G401 (cell line): ENCODE measurements around the gene CD1C. TPM values are rescaled to one million over a fixed set of nuclear protein-coding genes. Genes with fewer than 3 reads are reported as not detected.
"Not testable (repeated sequence)": the region's sequence is repeated elsewhere in the genome, so short reads cannot be mapped to it uniquely, and the experiment has no call there.

Experiments used
- DNase-seq: peaks from one replicate; pipeline ENCODE4 v3.0.0-alpha.2; 2015; ENCODE audit warnings: low spot score
- in situ Hi-C: cut with HindIII; loops from 2 replicates; pipeline ENCODE4 v1.10.0; 2016; ENCODE audit warnings: low sequenced_read_pairs, mixed read lengths
- total RNA-seq: library from RNA; depleted of rRNA; stranded (reverse); fragments of >200 nt; shearing (Covaris generic); gene quantifications from 2 replicates; pipeline ENCODE4 v1.2.3, GENCODE V29; 2014; rRNA removed

The CD1C gene
- not detected in 2 replicates for total RNA-seq

GRCh38 chr1:158289811-158290210 is at the start of gene CD1C:
Gene CD1C, plus strand, starts transcription at chr1:158289923. Its CDS starts 142 bp downstream, at chr1:158290065.
- no peak for DNase-seq
- in situ Hi-C loops = no loop called here

- no peak for DNase-seq
Measured at GRCh38 chr1:158246650-158247049, 43.1 kb upstream of the CD1C start.

DNA sequence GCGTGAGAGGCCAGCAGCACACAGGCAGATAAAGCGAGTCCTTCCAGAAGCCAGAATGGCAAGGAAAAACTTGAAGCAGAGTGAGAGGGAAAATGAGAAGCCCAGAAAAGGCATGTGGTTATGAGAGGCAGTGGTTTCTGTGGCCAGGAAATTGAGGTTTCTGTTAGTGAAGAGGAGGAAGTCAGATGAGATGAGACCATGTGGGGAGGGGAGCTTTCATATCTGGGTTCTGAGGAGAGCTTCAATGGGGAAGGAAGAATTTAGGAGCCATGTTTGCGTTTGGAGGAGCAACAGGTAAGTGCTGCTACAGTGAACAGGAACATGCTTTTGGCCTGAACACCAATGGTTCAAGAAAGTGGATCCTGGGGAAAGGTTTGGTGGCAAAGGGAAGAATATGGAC is 41.6 kb upstream of the CD1C start:
- no peak for DNase-seq
- in situ Hi-C loops = no loop called here

More at GRCh38 chr1:158246650-158247049, 43.1 kb upstream of the CD1C start:
- in situ Hi-C loops = no loop called here

DNA sequence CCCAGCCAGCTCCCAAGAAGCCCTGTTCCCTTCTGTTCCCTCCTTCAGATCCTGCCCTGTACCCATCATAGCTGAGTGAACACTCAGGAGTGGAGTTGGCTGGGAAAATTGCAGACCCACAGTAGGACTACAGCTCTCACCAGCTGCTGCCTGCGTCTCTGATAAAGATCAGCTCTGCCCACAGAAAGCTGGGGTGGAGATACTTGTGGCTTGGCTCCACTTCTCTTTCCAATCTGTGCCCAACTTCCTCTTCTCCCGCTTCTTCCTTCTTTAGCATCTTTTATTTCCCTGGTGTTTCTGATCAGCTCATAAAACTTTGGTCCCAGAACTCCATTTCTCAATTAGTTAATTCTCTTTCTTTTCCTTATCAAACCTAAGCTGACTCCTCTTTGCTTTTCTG is 41.0 kb upstream of the CD1C start:
- in situ Hi-C loops = no loop called here
- DNase-seq = no peak

DNA sequence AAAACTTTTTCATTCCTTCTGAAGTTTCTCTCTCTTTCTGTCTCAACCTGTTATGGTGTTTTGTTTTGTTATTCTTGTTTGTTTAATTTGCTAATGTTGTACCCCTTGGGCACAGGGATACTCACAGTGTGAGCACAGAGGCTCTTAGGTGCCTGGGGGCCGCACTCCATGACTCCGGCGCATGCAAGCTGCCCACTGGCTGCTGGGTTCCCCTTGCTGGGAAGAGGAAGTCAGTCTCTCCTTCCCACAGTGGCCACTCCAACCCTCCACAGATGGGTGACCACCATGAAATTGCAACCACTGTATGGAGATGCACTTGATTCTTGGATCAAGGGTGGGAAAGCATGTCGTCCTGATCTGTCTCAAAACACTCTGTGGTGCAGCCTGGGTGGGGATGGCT is 40.1 kb upstream of the CD1C start:
- in situ Hi-C loops = no loop called here
- no peak for DNase-seq

DNA sequence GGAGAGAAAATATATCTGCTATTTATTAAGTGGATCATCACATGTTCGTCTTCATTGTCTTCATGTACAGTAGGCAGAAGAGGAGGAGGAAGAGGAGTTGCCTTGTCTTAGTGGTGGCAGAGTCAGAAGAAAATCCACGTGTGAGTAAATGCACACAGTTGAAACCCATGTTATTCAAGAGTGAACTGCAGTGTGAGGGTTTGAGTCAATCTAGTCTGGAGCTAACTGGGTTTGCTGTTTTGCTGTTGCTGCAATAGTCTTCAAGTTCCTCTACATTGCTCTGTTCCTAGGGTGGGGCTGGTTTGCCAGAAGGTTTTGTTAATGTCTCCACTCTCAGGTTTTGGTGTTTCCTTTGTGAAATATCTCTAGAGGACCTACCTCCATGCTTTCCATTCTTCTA is 38.6 kb upstream of the CD1C start:
- in situ Hi-C loops = no loop called here
- DNase-seq = no peak

DNA sequence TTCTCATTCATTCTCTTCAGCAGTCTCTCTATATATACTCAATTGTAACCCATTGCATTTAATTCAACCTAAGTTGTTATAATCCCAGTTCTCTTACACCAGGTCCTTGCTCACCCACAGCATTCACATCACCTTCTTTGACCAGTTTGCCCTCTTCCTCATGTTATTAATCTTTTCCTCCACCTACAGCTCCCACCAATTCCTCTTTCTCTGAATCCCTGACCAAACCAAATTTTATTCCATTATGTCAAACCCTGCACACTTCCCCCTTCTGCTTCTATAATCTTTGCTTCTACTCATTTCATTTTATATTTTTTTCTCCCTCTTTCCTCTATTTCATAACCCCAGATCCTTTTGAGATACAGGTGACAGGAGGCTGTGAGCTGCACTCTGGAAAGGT is 34.1 kb upstream of the CD1C start:
- in situ Hi-C loops = no loop called here
- DNase-seq = no peak

DNA sequence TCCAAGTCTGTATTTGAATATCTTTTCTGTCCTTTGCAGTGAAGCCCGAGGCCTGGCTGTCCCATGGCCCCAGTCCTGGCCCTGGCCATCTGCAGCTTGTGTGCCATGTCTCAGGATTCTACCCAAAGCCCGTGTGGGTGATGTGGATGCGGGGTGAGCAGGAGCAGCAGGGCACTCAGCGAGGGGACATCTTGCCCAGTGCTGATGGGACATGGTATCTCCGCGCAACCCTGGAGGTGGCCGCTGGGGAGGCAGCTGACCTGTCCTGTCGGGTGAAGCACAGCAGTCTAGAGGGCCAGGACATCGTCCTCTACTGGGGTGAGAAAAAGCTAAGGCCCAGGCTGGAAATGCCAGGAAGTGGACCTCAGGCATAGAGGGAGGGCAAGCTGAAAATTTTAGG is 33.0 kb upstream of the CD1C start:
- DNase-seq, in situ Hi-C loops: not testable (repeated sequence)

- no peak for DNase-seq
Measured at GRCh38 chr1:158257888-158258287, 31.8 kb upstream of the CD1C start.

GRCh38 chr1:158259117-158259516 is 30.6 kb upstream of the CD1C start:
- in situ Hi-C loops = no loop called here
- no peak for DNase-seq

More at GRCh38 chr1:158257888-158258287, 31.8 kb upstream of the CD1C start:
- in situ Hi-C loops = no loop called here

- in situ Hi-C loops = no loop called here
- DNase-seq = no peak
Measured at GRCh38 chr1:158272681-158273080, 17.0 kb upstream of the CD1C start.

DNA sequence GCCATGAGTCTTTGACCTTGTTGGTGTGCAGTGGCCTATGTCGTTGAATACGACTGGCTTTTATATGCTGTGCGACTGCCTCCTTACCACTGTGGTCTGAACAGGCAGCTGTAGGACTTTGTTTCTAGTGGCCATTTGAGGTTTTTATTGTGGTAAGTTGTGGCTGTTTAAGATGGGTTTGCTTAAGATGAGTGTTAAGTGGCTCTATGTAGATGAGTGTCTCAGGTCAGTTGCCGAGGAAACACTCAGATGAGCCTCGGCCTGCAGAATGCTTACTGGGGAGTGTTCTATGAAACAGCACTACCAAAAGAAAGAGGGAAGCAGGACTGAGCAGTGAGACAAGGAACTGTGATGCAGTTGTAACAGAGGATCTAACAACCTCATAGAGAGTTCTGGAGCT is 14.9 kb upstream of the CD1C start:
- in situ Hi-C loops = no loop called here
- DNase-seq = no peak

DNA sequence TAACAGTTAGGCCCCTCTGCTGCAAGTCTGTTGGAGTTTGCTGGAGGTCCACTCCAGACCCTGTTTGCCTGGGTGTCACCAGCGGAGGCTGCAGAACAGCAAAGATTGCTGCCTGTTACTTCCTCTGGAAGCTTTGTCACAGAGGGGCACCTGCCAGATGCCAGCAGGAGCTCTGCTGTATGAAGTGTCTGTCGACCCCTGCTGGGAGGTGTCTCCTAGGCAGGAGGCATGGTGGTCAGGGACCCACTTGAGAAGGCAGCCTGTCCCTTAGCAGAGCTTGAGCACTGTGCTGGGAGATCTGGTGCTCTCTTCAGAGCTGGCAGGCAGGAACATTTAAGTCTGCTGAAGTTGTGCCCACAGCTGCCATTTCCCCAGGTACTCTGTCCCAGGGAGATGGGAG is 7.3 kb upstream of the CD1C start:
- in situ Hi-C loops, DNase-seq: not testable (repeated sequence)

DNA sequence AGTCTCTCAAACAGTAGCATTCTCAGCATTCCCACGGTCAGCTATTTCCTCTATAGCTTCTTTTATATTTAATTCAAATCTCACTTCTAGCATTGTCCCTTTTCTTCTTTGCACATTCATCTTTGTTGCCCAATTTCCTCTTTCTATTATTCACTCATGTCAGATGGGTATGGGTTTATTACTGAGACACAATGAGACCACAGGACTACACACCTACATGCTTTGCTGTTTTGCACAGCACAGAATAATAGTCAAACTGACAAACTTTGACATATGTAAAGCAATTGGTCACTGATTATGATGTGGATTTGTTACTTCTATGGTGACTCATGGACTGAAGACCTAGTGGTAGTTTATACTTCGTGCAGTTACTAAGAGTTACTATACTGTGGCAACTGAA is 5.8 kb upstream of the CD1C start:
- in situ Hi-C loops = no loop called here
- no peak for DNase-seq

DNA sequence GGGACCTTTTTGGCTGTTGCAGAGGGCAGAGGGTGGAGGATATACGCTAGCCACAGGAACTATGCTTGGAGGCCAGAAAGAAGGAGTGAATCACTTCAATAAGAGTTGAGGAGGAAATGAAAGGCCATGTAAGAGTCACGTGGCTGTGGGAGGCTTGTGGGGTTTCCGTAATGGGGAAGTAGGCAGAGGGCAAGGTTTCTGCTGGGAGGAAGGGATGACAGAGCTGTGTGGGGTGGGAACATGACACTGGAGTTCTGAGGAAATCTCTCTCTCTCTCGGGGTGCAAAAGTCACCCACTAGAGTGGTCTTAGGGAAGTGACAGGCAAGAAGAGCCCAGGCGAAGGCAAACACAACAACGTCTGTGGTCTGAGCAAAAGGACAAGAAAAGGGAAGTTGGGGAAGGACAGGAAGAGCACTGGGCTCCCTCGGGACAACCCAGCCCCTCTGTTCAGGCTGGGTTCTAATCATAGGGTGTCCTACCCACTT is 3.9 kb upstream of the CD1C start:
- in situ Hi-C loops = no loop called here
- peak; percentile 2 for DNase-seq

- DNase-seq = no peak
- in situ Hi-C loops = no loop called here
Measured at GRCh38 chr1:158286487-158286886, 3.2 kb upstream of the CD1C start.

- in situ Hi-C loops = no loop called here
Measured at GRCh38 chr1:158286941-158287346, 2.8 kb upstream of the CD1C start.

GRCh38 chr1:158290321-158290844 is 660 bp downstream of the CD1C start:
- no peak for DNase-seq
- in situ Hi-C loops = no loop called here

More at GRCh38 chr1:158286941-158287346, 2.8 kb upstream of the CD1C start:
- no peak for DNase-seq

GRCh38 chr1:158295791-158296190 is 6.1 kb downstream of the CD1C start:
- in situ Hi-C loops = no loop called here
- DNase-seq = no peak

DNA sequence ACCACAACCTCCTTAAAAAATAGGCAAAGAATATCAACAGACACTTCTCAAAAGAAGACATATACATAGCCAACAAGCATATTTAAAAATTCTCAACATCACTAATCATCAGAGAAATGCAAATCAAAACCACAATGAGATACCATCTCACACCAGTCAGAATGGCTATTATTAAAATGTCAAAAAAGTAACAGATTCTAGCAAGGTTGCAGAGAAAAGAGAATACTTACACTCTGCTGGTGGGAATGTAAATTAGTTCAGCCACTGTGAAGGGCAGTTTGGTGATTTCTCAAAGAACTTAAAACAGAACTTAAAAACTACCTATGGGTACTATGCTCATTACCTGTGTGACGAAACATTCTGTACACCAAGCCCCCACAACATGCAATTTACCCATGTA is 20.9 kb downstream of the CD1C start:
- DNase-seq = no peak
- in situ Hi-C loops = no loop called here

GRCh38 chr1:158311066-158311465 is 21.3 kb downstream of the CD1C start:
- DNase-seq = no peak
- in situ Hi-C loops = no loop called here
